Lower leg skin (tissue), 3 donors: ENCODE measurements around the gene TSHZ2.

ENCODE experiments used
- POLR2A ChIP-seq, 2 donors: fragments of 450-650 bp; IDR thresholded peaks; one replicate each; pipeline ENCODE4 v1.6.1; 2016 to 2017; ENCODE audit warnings: antibody characterized with exemption in 2 of 2, mild to moderate bottlenecking in 1 of 2, moderate library complexity in 1 of 2
- TF ChIP-seq, protein P1 (sequence below), 3 donors: fragments of 450-650 bp; IDR thresholded peaks; one replicate each; pipeline ENCODE4 v1.5.1; 2016; ENCODE audit warnings: antibody characterized with exemption in 3 of 3, mild to moderate bottlenecking in 3 of 3, moderate library complexity in 2 of 3

GRCh38 chr20:53379014-53379832 lies 407.1 kb downstream of the TSHZ2 start:
- no peak for TF ChIP-seq POLR2A (IDR thresholded peaks at IDR 0.05)
- TF ChIP-seq, protein P1, sequence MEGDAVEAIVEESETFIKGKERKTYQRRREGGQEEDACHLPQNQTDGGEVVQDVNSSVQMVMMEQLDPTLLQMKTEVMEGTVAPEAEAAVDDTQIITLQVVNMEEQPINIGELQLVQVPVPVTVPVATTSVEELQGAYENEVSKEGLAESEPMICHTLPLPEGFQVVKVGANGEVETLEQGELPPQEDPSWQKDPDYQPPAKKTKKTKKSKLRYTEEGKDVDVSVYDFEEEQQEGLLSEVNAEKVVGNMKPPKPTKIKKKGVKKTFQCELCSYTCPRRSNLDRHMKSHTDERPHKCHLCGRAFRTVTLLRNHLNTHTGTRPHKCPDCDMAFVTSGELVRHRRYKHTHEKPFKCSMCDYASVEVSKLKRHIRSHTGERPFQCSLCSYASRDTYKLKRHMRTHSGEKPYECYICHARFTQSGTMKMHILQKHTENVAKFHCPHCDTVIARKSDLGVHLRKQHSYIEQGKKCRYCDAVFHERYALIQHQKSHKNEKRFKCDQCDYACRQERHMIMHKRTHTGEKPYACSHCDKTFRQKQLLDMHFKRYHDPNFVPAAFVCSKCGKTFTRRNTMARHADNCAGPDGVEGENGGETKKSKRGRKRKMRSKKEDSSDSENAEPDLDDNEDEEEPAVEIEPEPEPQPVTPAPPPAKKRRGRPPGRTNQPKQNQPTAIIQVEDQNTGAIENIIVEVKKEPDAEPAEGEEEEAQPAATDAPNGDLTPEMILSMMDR (IDR thresholded peaks at IDR 0.05) = no peak
